SK-N-SH (cell line): ENCODE results near the gene CCND2.

ENCODE experiments used
- CTCF ChIP-seq: fragments of 200-600 bp; sonication (generic); IDR thresholded peaks from 2 replicates; pipeline ENCODE4 v1.6.1; 2017; ENCODE audit warnings: antibody characterized with exemption, mild to moderate bottlenecking, moderate library complexity
- EP300 ChIP-seq, 2 experiments: IDR thresholded peaks; 2 replicates each; pipeline versions ENCODE4 v1.4.0 to v1.6.1; 2012; ENCODE audit warnings: borderline replicate concordance in 1 of 2, low read depth in 1 of 2, low read length in 1 of 2
- EZH2phosphoT487 ChIP-seq: fragments of 200-600 bp; sonication (generic); IDR thresholded peaks from 2 replicates; pipeline ENCODE4 v1.6.1; 2017; ENCODE audit warnings: low read depth, mixed run types, mild to moderate bottlenecking, antibody characterized with exemption, moderate library complexity, borderline replicate concordance
- FOXM1 ChIP-seq: IDR thresholded peaks from 2 replicates; pipeline ENCODE4 v1.4.0; 2012; ENCODE audit warnings: low read depth, mild to moderate bottlenecking
- JUND ChIP-seq: IDR thresholded peaks from 2 replicates; pipeline ENCODE4 v1.4.0; 2012
- MAX ChIP-seq: IDR thresholded peaks from 2 replicates; pipeline ENCODE4 v1.4.0; 2012; ENCODE audit warnings: low read depth
- POLR2AphosphoS5 ChIP-seq: IDR thresholded peaks from 2 replicates; pipeline ENCODE4 v1.6.1; 2012; ENCODE audit warnings: low read depth, low read length
- RFX5 ChIP-seq: IDR thresholded peaks from 2 replicates; pipeline ENCODE4 v1.6.1; 2012; ENCODE audit warnings: mild to moderate bottlenecking, improper control_type of control experiment, low read length
- RXRA ChIP-seq: IDR thresholded peaks from 2 replicates; pipeline ENCODE4 v1.4.0; 2012; ENCODE audit warnings: low read depth, mild to moderate bottlenecking, borderline replicate concordance
- TEAD4 ChIP-seq: IDR thresholded peaks from 2 replicates; pipeline ENCODE4 v1.4.0; 2012; ENCODE audit warnings: mild to moderate bottlenecking, borderline replicate concordance; ENCODE audit not compliant: insufficient read depth

GRCh38 chr12:4243091-4243490 lies 30.5 kb upstream of the CCND2 start:
- TF ChIP-seq POLR2AphosphoS5 (no peak), MAX (no peak), CTCF (no peak), EZH2phosphoT487 (no peak), FOXM1 (no peak), RXRA (no peak), EP300 (IDR thresholded peaks at IDR 0.05; ENCODE audit: borderline replicate concordance in 1 of 2, low read depth in 1 of 2, low read length in 1 of 2) (no peak), JUND (no peak), TEAD4 (no peak), RFX5 (no peak)
